ENCODE measurements around the gene ABCB11.

GRCh38 chr2:169080250-169081069 lies 49.3 kb upstream of the ABCB11 start:
- TF ChIP-seq CTCF (IDR thresholded peaks at IDR 0.05; ENCODE audit: low read length) (no peak), EZH2 (optimal IDR thresholded peaks at IDR 0.05; ENCODE audit: low read depth, low read length) (no peak)
